ENCODE results near the gene CLMN. TPM values are rescaled to one million over a fixed set of nuclear protein-coding genes. Genes with fewer than 3 reads are reported as not detected.

CLMN gene
- total RNA-seq, 1 donor from 2014 or later, result 25.3 TPM

DNA sequence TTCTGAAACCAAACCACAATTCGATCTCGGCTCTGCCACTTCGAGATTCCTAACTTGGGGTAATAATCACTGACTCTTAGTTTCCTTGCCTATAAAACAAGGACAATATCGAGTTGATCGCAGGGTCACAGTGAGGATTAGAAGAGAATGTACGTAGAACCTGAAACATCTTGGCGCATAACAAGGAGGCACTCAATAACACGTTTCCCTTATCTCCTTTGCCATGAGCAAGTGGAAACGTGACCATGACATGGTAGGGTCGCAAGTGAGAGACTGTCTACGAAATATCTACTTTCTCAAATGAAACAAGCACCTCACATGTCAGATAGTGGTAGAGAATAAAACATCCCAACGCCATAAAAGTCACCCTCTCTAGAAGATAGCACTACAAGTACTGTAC lies 164.7 kb downstream of the CLMN start:
- no peak for TF ChIP-seq CTCF (IDR thresholded peaks at IDR 0.05; ENCODE audit: unreplicated experiment)
- H3K4me1 Mint-ChIP-seq (ENCODE audit: low read depth), result peaks cover 31% of the 10 kb centered on the region
- H3K27me3 Mint-ChIP-seq, result no peaks in the 10 kb centered on the region
- no peak for DNase-seq (ENCODE audit: low spot score, unreplicated experiment)
- H3K36me3 Mint-ChIP-seq (ENCODE audit: insufficient read depth), result peaks cover 3% of the 10 kb centered on the region
- H3K9me3 Mint-ChIP-seq (ENCODE audit: low read depth), result no peaks in the 10 kb centered on the region
- peak overlapping the region; percentile 82 for H3K4me3 Mint-ChIP-seq (ENCODE audit: low read depth)
- H3K27ac Mint-ChIP-seq, result peak overlapping the region; percentile 14

DNA sequence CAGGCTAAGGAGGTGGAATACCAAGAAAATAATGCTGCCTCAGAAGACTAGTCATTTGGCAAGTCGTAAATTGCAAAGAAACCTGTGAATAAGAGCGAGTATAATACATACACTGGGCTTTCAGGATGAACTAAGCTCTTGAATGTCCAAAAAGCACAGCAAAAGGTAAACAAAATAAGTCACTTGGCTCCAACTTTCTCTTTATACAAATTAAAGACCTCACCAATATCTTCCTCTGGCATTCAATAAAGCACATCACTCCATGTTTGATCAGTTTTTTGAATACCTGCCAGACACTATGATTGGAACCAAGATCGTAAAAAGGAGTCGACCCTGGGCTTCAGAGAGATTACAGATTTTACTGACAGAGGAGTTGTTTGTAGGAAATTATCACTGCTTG lies 165.8 kb downstream of the CLMN start:
- TF ChIP-seq CTCF (IDR thresholded peaks at IDR 0.05; ENCODE audit: unreplicated experiment), result no peak
- Mint-ChIP-seq H3K9me3 (ENCODE audit: low read depth) (no peaks in the 10 kb centered on the region), H3K27ac (no peak overlapping the region), H3K4me1 (ENCODE audit: low read depth) (peaks cover 37% of the 10 kb centered on the region), H3K27me3 (no peaks in the 10 kb centered on the region), H3K36me3 (ENCODE audit: insufficient read depth) (peaks cover 3% of the 10 kb centered on the region), H3K4me3 (ENCODE audit: low read depth) (no peak overlapping the region)
- no peak for DNase-seq (ENCODE audit: low spot score, unreplicated experiment)

DNA sequence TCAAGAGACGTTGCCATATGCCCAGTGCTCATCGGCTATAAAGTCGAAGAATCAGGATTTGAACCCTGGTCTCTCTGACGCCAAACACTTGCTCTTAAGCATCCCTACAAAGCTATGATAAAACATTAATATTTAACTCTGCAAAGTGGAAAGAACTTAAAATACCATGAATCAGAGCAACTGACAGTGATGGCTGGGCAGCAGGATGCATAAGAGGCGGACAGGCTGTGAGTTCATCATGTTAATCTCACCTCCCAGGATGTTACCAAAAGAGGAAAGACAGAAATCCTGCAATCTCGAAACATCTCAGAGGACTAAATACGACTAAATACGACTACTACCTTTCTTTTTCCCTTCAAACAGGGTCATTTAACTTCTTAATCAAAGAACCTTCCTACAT lies 168.1 kb downstream of the CLMN start:
- no peak overlapping the region for H3K27ac Mint-ChIP-seq
- TF ChIP-seq CTCF (IDR thresholded peaks at IDR 0.05; ENCODE audit: unreplicated experiment), result no peak
- DNase-seq (ENCODE audit: low spot score, unreplicated experiment), result no peak
- H3K4me1 Mint-ChIP-seq (ENCODE audit: low read depth), result peaks cover 39% of the 10 kb centered on the region
- peaks cover 8% of the 10 kb centered on the region for H3K36me3 Mint-ChIP-seq (ENCODE audit: insufficient read depth)
- no peaks in the 10 kb centered on the region for H3K9me3 Mint-ChIP-seq (ENCODE audit: low read depth)
- H3K27me3 Mint-ChIP-seq, result no peaks in the 10 kb centered on the region
- no peak overlapping the region for H3K4me3 Mint-ChIP-seq (ENCODE audit: low read depth)

DNA sequence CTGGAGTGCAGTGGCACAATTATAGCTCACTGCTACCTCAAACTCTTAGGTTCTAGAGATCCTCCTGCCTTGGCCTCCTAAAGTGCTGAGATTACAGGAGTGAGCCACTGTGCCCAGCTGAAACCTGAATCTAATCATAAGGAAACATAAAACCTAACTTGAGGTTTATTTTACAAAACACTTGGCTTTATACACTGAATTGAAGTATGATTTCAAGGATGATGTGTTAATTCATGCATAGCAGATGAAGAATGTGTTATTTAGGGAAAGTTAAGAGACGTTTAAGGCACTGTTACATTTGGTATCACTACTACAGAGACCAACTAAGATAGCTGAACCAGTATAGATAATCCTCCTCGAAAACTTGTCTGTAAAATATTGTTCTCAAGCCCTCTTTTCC lies 168.8 kb downstream of the CLMN start:
- Mint-ChIP-seq H3K27ac (no peak overlapping the region), H3K4me3 (ENCODE audit: low read depth) (no peak overlapping the region)

DNA sequence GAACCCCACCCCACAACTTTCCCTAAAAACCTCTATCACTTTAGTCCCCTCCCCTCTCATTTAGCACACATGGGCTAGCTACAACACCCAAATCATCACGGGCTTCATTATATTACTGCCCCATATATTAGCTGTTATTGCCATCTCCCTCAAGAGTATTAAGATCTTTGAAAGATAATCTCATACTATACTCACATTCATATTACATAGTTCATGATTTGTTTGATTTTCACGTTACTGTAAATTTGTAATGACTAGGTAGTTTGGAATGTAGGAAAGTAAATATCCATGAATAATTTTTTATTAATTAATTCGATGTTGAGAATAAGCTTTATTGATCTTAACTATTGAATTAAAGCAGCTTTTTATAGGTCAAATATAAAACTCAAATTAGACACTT lies 170.3 kb downstream of the CLMN start:
- Mint-ChIP-seq H3K27me3 (no peaks in the 10 kb centered on the region), H3K27ac (no peak overlapping the region), H3K9me3 (ENCODE audit: low read depth) (peaks cover 15% of the 10 kb centered on the region), H3K36me3 (ENCODE audit: insufficient read depth) (peaks cover 22% of the 10 kb centered on the region), H3K4me3 (ENCODE audit: low read depth) (no peak overlapping the region), H3K4me1 (ENCODE audit: low read depth) (peaks cover 32% of the 10 kb centered on the region)
- TF ChIP-seq CTCF (IDR thresholded peaks at IDR 0.05; ENCODE audit: unreplicated experiment), result no peak
- no peak for DNase-seq (ENCODE audit: low spot score, unreplicated experiment)

More for the DNA sequence above, 168.8 kb downstream of the CLMN start:
- no peak for TF ChIP-seq CTCF (IDR thresholded peaks at IDR 0.05; ENCODE audit: unreplicated experiment)
- Mint-ChIP-seq H3K4me1 (ENCODE audit: low read depth) (peaks cover 39% of the 10 kb centered on the region), H3K27me3 (no peaks in the 10 kb centered on the region), H3K9me3 (ENCODE audit: low read depth) (peaks cover 5% of the 10 kb centered on the region), H3K36me3 (ENCODE audit: insufficient read depth) (peaks cover 13% of the 10 kb centered on the region)
- no peak for DNase-seq (ENCODE audit: low spot score, unreplicated experiment)
